SU-DHL-6 (cell line): Measurements from ENCODE around the gene S1PR2.
"Not testable (repeated sequence)": the region's sequence is repeated elsewhere in the genome, so short reads cannot be mapped to it uniquely, and the experiment has no call there.

Source experiments
- H2AFZ ChIP-seq: fragments of 200-600 bp; sonication (generic); 2 replicates; pipeline ENCODE4 v1.6.1; 2014; ENCODE audit warnings: low read depth, mild to moderate bottlenecking, moderate library complexity, mixed read lengths, antibody characterized with exemption, low read length; ENCODE audit not compliant: severe bottlenecking
- H3F3A ChIP-seq: fragments of 200-600 bp; shearing (Covaris generic); 2 replicates; pipeline ENCODE4 v1.6.0; 2016; ENCODE audit warnings: antibody characterized with exemption, mild to moderate bottlenecking; ENCODE audit not compliant: insufficient read depth
- H3K27ac ChIP-seq: fragments of 200-600 bp; sonication (generic); 2 replicates; pipeline ENCODE4 v1.5.1; 2016; ENCODE audit warnings: low read depth, mild to moderate bottlenecking, low read length, moderate library complexity, mixed read lengths
- H3K27me3 ChIP-seq: fragments of 200-600 bp; sonication (generic), shearing (Covaris generic); 2 replicates; pipeline ENCODE4 v1.6.0; 2014; ENCODE audit warnings: mild to moderate bottlenecking, low read length
- H3K36me3 ChIP-seq: fragments of 200-600 bp; sonication (generic); 2 replicates; pipeline ENCODE4 v1.6.1; 2014; ENCODE audit warnings: mild to moderate bottlenecking, low read length, mixed read lengths
- H3K4me2 ChIP-seq: fragments of 300-600, 200-600 bp; shearing (Covaris generic), sonication (generic); 2 replicates; pipeline ENCODE4 v1.6.0; 2014; ENCODE audit warnings: low read length, low read depth, mild to moderate bottlenecking; ENCODE audit not compliant: poor library complexity, severe bottlenecking
- H3K4me3 ChIP-seq: fragments of 200-600 bp; sonication (generic); 2 replicates; pipeline ENCODE4 v1.5.1; 2014; ENCODE audit warnings: antibody characterized with exemption, low read length, mild to moderate bottlenecking, mixed read lengths; ENCODE audit not compliant: insufficient read depth, poor library complexity, severe bottlenecking
- H3K79me2 ChIP-seq: fragments of 200-600 bp; sonication (generic); 2 replicates; pipeline ENCODE4 v1.6.1; 2014; ENCODE audit warnings: mild to moderate bottlenecking, low read length, moderate library complexity; ENCODE audit not compliant: insufficient read depth
- H3K9ac ChIP-seq: fragments of 200-600 bp; sonication (generic); 2 replicates; pipeline ENCODE4 v1.7.0; 2014; ENCODE audit warnings: mild to moderate bottlenecking, low read length
- H3K9me2 ChIP-seq: fragments of 200-600 bp; sonication (generic); replicated peaks from 2 replicates; pipeline ENCODE4 v1.6.1; 2014; ENCODE audit warnings: low read length; ENCODE audit not compliant: insufficient read depth
- H3K9me3 ChIP-seq: fragments of 200-600 bp; sonication (generic); 2 replicates; pipeline ENCODE4 v1.6.1; 2014; ENCODE audit warnings: low read length, mixed read lengths; ENCODE audit not compliant: insufficient read depth
- H4K20me1 ChIP-seq: fragments of 200-600 bp; sonication (generic); 2 replicates; pipeline ENCODE4 v1.6.1; 2014; ENCODE audit warnings: low read depth, mild to moderate bottlenecking, antibody characterized with exemption, low read length, moderate library complexity, mixed read lengths
- EZH2phosphoT487 ChIP-seq: fragments of 200-600 bp; sonication (generic), shearing (Covaris generic); conservative IDR thresholded peaks from 2 replicates; pipeline ENCODE4 v1.6.1; 2018; ENCODE audit warnings: mild to moderate bottlenecking, antibody characterized with exemption, low read length, moderate library complexity, mixed read lengths
- TF ChIP-seq, protein P1 (sequence below): fragments of 200-600 bp; sonication (generic); IDR thresholded peaks from one replicate; pipeline ENCODE4 v1.5.1; 2017; ENCODE audit warnings: antibody characterized with exemption, mild to moderate bottlenecking, low read length, moderate library complexity; ENCODE audit not compliant: insufficient read depth, poor library complexity, severe bottlenecking

The S1PR2 gene

DNA sequence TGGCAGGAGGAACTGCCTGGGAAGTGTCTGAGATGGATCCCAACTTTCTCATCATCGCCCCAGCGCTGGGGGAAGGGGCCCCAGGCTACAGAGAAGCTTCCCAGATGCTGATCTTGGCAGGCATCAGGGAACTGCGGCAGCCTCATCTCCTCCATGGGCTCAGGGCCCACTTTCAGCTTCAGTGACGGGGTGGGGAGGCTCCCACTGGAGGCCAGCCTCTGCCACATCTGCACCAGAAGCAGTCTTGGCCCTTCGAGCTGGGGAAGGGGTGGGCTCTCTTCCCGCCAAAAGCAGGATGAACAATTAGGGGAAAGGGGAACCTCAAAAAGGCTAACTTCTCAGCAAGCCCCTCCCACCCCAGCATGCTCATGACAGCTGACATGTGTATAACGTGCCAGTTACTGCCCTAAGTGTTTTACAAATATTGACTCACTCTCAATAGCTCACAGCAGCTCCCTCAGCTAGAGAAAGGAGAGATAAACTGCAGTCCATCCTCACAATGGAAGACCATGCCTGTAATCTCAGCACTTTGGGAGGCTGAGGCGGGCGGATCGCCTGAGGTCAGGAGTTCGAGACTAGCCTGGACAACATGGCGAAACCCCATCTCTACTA is 7.1 kb upstream of the S1PR2 start:
- H3K9ac ChIP-seq, result peak overlapping the region; percentile 35
- peak overlapping the region; percentile 100 for H3K27ac ChIP-seq
- H3K79me2 ChIP-seq, result no peaks in the 10 kb centered on the region
- H3K9me3 ChIP-seq, result peaks cover 7% of the 10 kb centered on the region; the same call in 1 of the 2 replicates
- no peak overlapping the region for H3K4me3 ChIP-seq
- H3K4me2 ChIP-seq, result peak overlapping the region; percentile 56
- TF ChIP-seq EZH2phosphoT487, result no peak
- TF ChIP-seq, protein P1, sequence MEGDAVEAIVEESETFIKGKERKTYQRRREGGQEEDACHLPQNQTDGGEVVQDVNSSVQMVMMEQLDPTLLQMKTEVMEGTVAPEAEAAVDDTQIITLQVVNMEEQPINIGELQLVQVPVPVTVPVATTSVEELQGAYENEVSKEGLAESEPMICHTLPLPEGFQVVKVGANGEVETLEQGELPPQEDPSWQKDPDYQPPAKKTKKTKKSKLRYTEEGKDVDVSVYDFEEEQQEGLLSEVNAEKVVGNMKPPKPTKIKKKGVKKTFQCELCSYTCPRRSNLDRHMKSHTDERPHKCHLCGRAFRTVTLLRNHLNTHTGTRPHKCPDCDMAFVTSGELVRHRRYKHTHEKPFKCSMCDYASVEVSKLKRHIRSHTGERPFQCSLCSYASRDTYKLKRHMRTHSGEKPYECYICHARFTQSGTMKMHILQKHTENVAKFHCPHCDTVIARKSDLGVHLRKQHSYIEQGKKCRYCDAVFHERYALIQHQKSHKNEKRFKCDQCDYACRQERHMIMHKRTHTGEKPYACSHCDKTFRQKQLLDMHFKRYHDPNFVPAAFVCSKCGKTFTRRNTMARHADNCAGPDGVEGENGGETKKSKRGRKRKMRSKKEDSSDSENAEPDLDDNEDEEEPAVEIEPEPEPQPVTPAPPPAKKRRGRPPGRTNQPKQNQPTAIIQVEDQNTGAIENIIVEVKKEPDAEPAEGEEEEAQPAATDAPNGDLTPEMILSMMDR, result no peak
- no peaks in the 10 kb centered on the region for H3K9me2 ChIP-seq
- no peak overlapping the region for H2AFZ ChIP-seq
- no peaks in the 10 kb centered on the region for H3K36me3 ChIP-seq
- peaks cover 92% of the 10 kb centered on the region for H3F3A ChIP-seq
- H3K27me3 ChIP-seq, result no peaks in the 10 kb centered on the region
- no peaks in the 10 kb centered on the region for H4K20me1 ChIP-seq

GRCh38 chr19:10237702-10238101 is 6.6 kb upstream of the S1PR2 start:
- Histone ChIP-seq H4K20me1 (no peaks in the 10 kb centered on the region), H3K9me3 (peaks cover 7% of the 10 kb centered on the region; the same call in 1 of the 2 replicates), H3K36me3 (no peaks in the 10 kb centered on the region), H3K27ac (peak overlapping the region; percentile 100), H3K4me3 (no peak overlapping the region), H3K27me3 (no peaks in the 10 kb centered on the region), H3K4me2 (peak overlapping the region; percentile 56), H3K79me2 (no peaks in the 10 kb centered on the region), H2AFZ (no peak overlapping the region), H3K9me2 (no peaks in the 10 kb centered on the region), H3K9ac (peak overlapping the region; percentile 35), H3F3A (peaks cover 92% of the 10 kb centered on the region)
- TF ChIP-seq, protein P1, result no peak
- no peak for TF ChIP-seq EZH2phosphoT487

- Histone ChIP-seq H3F3A (peaks cover 90% of the 10 kb centered on the region), H3K9ac (peak overlapping the region; percentile 53), H3K27ac (peak overlapping the region; percentile 100), H3K4me2 (peak overlapping the region; percentile 48), H3K79me2 (peaks cover 17% of the 10 kb centered on the region)
- H3K36me3 ChIP-seq, H2AFZ ChIP-seq, H3K9me2 ChIP-seq, H4K20me1 ChIP-seq, H3K9me3 ChIP-seq, H3K4me3 ChIP-seq, H3K27me3 ChIP-seq: not testable (repeated sequence)
Observed at GRCh38 chr19:10235409-10235808, 4.3 kb upstream of the S1PR2 start.

- peaks cover 21% of the 10 kb centered on the region for H3K79me2 ChIP-seq
- H3K9me2 ChIP-seq, result no peaks in the 10 kb centered on the region
- H3K4me2 ChIP-seq, result peak overlapping the region; percentile 48
- TF ChIP-seq EZH2phosphoT487, result no peak
- TF ChIP-seq, protein P1, result no peak
- H3K4me3 ChIP-seq, result no peak overlapping the region
- no peaks in the 10 kb centered on the region for H3K27me3 ChIP-seq
- peaks cover 90% of the 10 kb centered on the region for H3F3A ChIP-seq
- H3K9me3 ChIP-seq, result no peaks in the 10 kb centered on the region
- H4K20me1 ChIP-seq, result no peaks in the 10 kb centered on the region
- peaks cover 7% of the 10 kb centered on the region; the same call in 1 of the 2 replicates for H3K36me3 ChIP-seq
- peak overlapping the region; percentile 100 for H3K27ac ChIP-seq
- no peak overlapping the region for H2AFZ ChIP-seq
- H3K9ac ChIP-seq, result peak overlapping the region; percentile 53
Observed at GRCh38 chr19:10235003-10235402, 3.9 kb upstream of the S1PR2 start.
